Stimulated activated naive B cell treated with anti-CD40 and anti-IgM and Interleukin-4, amounts not matched to agents 10 μg/mL and 1 μg/mL and 100 μg/mL, for 72 hours (primary cell): ENCODE data around the gene RBM15B.

ENCODE experiments used
- ATAC-seq, 2 donors: fragments of 150-1000 bp; cut with Tn5 transposase; replicated peaks; 2 replicates each; pipeline ENCODE4 v1.10.0; 2021; ENCODE audit warnings: moderate library complexity in 1 of 2
- DNase-seq: peaks from one replicate; pipeline ENCODE4 v3.0.0; 2021
- H3K27ac Mint-ChIP-seq: one replicate; pipeline ENCODE4 v1.8.0; 2022; ENCODE audit warnings: mild to moderate bottlenecking, mixed read lengths
- H3K27me3 Mint-ChIP-seq, 2 donors: one replicate each; pipeline ENCODE4 v1.8.0; 2022; ENCODE audit warnings: mixed read lengths in 2 of 2
- H3K36me3 Mint-ChIP-seq, 2 donors: one replicate each; pipeline ENCODE4 v1.8.0; 2022; ENCODE audit warnings: mixed read lengths in 2 of 2, mild to moderate bottlenecking in 1 of 2
- H3K4me1 Mint-ChIP-seq, 2 donors: one replicate each; pipeline ENCODE4 v1.8.0; 2022; ENCODE audit warnings: mixed read lengths in 2 of 2, mild to moderate bottlenecking in 1 of 2
- H3K4me3 Mint-ChIP-seq, 2 donors: one replicate each; pipeline ENCODE4 v1.8.0; 2022; ENCODE audit warnings: mild to moderate bottlenecking in 2 of 2, mixed read lengths in 2 of 2, moderate library complexity in 1 of 2
- H3K9me3 Mint-ChIP-seq, 2 donors: one replicate each; pipeline ENCODE4 v1.8.0; 2022; ENCODE audit warnings: mixed read lengths in 2 of 2, mild to moderate bottlenecking in 1 of 2

Gene RBM15B

DNA sequence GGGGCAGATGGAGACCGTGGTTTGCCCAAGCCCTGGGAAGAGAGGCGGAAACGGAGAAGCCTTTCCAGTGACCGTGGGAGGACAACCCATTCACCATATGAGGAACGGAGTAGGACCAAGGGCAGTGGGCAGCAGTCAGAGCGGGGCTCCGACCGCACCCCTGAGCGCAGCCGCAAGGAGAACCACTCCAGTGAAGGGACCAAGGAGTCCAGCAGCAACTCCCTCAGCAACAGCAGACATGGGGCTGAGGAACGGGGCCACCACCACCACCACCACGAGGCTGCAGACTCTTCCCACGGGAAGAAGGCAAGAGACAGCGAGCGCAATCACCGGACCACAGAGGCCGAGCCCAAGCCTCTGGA is 2.0 kb downstream of the RBM15B start:
- DNase-seq (no peak), ATAC-seq (no peak)
- Mint-ChIP-seq H3K9me3 (no peaks in the 10 kb centered on the region), H3K27me3 (no peaks in the 10 kb centered on the region), H3K4me3 (peak overlapping the region; percentile 40 to 87), H3K4me1 (peaks cover 47 to 73% of the 10 kb centered on the region in 2 donors), H3K36me3 (peaks cover 33 to 59% of the 10 kb centered on the region in 2 donors), H3K27ac (peak overlapping the region; percentile 93)

DNA sequence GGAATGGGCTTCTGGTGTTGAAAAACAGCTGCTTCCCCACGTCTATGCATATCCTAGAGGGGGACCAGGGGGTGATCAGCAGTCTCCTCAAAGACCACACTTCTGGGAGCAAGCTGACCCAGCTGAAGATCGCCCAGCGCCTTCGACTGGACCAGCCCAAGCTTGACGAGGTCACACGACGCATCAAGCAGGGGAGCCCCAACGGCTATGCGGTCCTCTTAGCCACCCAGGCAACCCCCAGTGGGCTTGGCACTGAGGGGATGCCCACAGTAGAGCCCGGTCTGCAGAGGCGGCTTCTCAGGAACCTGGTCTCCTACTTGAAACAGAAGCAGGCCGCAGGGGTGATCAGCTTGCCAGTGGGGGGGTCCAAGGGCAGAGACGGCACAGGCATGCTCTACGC is 2.5 kb downstream of the RBM15B start:
- peaks cover 44 to 69% of the 10 kb centered on the region in 2 donors for H3K4me1 Mint-ChIP-seq
- peaks cover 32 to 56% of the 10 kb centered on the region in 2 donors for H3K36me3 Mint-ChIP-seq

DNA sequence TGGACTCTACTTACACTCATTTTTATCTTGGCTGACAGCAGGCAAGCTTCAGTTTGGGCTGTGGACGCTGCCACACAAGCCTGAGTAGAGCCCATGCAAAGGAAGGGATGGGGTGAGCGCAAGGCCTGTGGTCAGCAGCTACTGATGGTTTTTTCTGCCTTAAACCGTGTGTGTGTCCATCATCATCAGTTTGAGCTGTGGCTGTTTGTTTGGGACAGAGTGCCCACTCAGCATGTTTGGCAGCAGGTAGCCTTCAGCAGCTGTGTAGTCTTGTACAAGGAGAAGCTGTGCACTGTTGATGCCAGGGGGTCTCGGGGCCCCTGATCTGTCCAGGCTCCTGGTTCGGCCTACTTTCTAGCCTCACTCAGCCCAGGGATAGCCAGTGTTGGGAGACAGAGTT is 3.5 kb downstream of the RBM15B start:
- peak overlapping the region; percentile 89 for H3K27ac Mint-ChIP-seq

More for the DNA sequence above, 2.5 kb downstream of the RBM15B start:
- Mint-ChIP-seq H3K27ac (peak overlapping the region; percentile 93), H3K27me3 (no peaks in the 10 kb centered on the region), H3K9me3 (no peaks in the 10 kb centered on the region), H3K4me3 (peak overlapping the region in 1 of 2 donors; percentile 59)
- ATAC-seq (no peak), DNase-seq (no peak)

DNA sequence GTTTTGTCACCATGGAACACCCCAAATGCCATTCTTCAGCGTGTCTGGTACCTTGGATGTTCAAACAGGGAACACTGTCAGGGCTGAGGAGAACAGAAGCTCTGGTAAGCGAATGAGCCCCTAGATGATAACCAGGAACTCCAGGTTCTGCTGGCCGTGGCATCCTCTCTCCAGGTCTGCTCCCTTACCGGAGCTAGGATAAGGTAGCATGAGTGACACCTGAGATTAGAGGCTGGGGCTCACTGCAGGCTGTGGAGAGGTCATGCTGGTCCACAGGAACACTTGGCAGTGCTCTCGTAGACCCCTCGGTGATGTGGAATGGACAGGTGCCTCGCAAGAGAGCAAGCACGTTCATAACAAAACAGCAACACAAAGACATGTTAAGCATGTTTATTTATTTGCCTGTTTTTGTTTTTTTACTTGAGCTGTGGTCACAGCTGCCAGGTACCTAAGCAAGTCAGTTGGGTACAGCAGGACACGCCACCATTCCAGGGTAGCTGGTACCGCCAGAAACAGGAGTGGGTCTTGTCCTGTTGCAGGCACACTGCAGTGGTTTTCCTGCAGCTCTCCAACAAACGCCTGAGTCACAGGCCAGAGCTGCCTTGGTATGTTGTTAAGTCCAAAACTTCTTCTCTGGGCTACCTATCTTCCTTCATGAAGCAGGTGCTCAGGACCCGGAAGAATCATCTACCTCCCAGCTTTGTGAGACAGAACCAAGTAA is 4.6 kb downstream of the RBM15B start:
- DNase-seq (no peak), ATAC-seq (no peak)
- Mint-ChIP-seq H3K27me3 (no peaks in the 10 kb centered on the region), H3K4me1 (peaks cover 33 to 48% of the 10 kb centered on the region in 2 donors), H3K4me3 (no peak overlapping the region), H3K9me3 (no peaks in the 10 kb centered on the region), H3K27ac (peak overlapping the region; percentile 89), H3K36me3 (peaks cover 24 to 49% of the 10 kb centered on the region in 2 donors)

More for the DNA sequence above, 3.5 kb downstream of the RBM15B start:
- H3K4me3 Mint-ChIP-seq, result peak overlapping the region; percentile 37 to 46
- peaks cover 39 to 59% of the 10 kb centered on the region in 2 donors for H3K4me1 Mint-ChIP-seq
- peaks cover 26 to 46% of the 10 kb centered on the region in 2 donors for H3K36me3 Mint-ChIP-seq
- H3K27me3 Mint-ChIP-seq, result no peaks in the 10 kb centered on the region
- H3K9me3 Mint-ChIP-seq, result no peaks in the 10 kb centered on the region
- no peak for ATAC-seq
- DNase-seq, result no peak

DNA sequence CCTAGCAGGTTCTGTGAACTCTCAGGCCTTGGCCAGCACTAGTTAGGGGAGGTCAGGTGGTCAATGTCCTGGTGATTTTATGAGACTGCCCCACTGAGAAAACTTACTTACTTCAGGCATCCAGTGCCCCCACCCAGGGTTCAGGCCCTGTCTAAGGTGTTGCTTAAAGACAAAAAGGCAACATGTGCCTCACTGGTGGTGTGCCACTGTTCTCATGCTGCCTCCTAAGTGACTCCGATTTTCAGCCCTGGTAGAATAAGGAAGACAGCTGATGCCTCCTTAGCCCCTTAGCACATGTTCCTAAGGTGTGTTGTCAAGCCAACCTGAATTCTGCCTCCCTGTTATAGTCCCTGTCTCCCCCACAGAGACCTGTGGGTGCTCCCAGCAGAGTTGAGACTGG is 5.3 kb downstream of the RBM15B start:
- Mint-ChIP-seq H3K36me3 (peaks cover 24 to 48% of the 10 kb centered on the region in 2 donors), H3K4me1 (peaks cover 31 to 44% of the 10 kb centered on the region in 2 donors), H3K4me3 (no peak overlapping the region), H3K27ac (peak overlapping the region; percentile 87), H3K27me3 (no peaks in the 10 kb centered on the region), H3K9me3 (no peaks in the 10 kb centered on the region)
- DNase-seq (no peak), ATAC-seq (no peak)

DNA sequence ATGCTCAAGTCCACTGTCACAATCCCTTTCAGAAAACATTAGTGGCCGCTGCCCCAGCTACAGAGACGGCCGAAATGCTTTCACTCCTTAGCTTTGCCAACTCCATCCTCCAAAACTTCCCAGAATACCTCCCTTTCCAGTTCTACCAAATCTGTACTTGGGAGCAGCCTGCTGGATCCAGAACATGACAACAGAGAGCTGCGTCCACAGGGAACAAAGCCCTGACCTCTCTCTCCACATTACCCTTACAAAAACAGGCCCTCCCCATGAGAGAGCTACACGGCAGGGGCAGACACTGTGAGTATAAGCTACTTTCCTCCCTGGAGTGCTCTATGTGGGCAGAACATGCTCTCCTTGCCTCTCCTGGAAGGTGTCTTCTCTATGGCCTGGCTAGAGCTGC is 6.3 kb downstream of the RBM15B start:
- Mint-ChIP-seq H3K4me3 (no peak overlapping the region), H3K36me3 (peaks cover 22 to 57% of the 10 kb centered on the region in 2 donors), H3K27ac (peak overlapping the region; percentile 68), H3K4me1 (peaks cover 29 to 44% of the 10 kb centered on the region in 2 donors), H3K27me3 (no peaks in the 10 kb centered on the region), H3K9me3 (no peaks in the 10 kb centered on the region)
- ATAC-seq, result no peak
- no peak for DNase-seq

DNA sequence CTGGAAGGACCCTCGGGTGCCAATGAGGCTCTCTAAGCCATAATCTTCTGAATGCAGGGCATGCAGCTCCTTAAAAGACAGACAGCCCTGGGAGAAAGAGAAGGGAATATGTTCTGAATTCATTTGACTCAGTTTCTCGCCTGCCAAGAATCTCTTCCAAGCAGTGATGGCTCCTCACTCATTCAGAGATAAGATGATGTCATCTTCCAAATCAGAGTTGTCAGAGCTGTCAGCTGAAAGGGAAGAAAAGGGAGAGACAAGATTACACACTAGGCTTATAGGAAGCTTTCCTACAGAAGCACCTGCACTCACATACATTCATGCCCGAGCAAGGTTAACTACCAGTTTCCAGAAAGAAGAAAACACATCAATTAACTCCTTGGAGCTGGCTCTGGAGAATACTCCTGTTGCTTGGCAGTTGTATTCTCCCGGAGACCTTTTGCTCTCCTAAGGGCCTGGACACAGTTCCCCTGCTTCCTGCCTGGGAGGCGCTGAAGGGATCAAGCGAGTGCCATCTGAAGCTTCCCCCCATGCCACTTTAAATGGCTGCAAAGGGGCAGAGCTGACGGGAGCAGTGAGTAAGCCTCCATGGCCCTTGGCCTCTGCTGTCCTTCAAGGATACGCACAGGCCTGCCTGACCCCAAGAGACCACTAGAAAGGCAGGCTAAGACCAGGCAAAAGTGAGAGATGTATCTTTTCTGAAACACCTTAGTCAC is 7.7 kb downstream of the RBM15B start:
- ATAC-seq (no peak), DNase-seq (no peak)
- Mint-ChIP-seq H3K27me3 (no peaks in the 10 kb centered on the region), H3K4me1 (peaks cover 25 to 32% of the 10 kb centered on the region in 2 donors), H3K36me3 (peaks cover 24 to 57% of the 10 kb centered on the region in 2 donors), H3K4me3 (no peak overlapping the region), H3K27ac (no peak overlapping the region), H3K9me3 (no peaks in the 10 kb centered on the region)

DNA sequence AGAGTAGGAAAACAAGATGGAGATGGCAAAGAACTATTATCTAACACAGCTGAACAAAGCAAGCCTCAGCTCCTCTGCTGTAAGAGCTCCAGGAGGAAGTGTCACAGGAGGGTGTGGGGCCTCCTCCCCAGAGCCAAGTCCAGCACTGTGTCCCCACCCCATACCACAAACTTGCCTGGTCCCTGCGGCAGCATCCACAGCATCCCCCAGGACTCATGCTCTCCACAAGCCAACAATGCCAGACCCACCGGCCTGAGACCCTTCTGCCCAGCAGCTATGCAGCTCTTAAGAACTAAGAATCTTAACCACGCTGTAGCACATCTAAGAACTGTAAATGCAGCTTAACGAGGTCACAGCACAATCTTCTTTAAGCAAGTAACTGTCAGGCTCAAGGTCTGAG is 9.1 kb downstream of the RBM15B start:
- Mint-ChIP-seq H3K4me3 (no peak overlapping the region), H3K36me3 (peaks cover 16 to 47% of the 10 kb centered on the region in 2 donors)
- ATAC-seq, result no peak

DNA sequence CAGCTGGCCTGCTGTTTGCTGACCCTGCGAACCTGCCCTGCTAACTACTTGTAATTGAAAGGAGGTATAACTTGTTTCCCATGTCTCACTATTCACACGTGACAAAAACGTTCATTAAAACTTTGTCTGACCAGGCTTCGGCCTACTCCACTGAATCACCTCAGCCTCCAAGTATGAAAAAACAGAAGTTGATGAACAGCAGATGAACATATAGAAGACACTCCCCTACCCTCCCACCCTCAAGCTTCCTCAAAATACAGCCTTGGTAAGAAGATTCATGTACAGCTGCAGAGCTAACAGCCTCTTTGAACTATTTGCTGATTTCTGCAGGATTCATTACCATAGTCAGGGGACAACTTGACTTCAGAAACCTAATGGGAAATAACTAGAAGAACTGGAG is 10.7 kb downstream of the RBM15B start:
- ATAC-seq (no peak), DNase-seq (no peak)
- peaks cover 2 to 4% of the 10 kb centered on the region in 2 donors for H3K4me1 Mint-ChIP-seq
- H3K36me3 Mint-ChIP-seq, result peaks cover 19 to 44% of the 10 kb centered on the region in 2 donors
- no peaks in the 10 kb centered on the region for H3K27me3 Mint-ChIP-seq
- no peak overlapping the region for H3K4me3 Mint-ChIP-seq
- H3K27ac Mint-ChIP-seq, result no peak overlapping the region
- H3K9me3 Mint-ChIP-seq, result no peaks in the 10 kb centered on the region

More for the DNA sequence above, 9.1 kb downstream of the RBM15B start:
- DNase-seq, result no peak
- Mint-ChIP-seq H3K4me1 (peaks cover 11 to 18% of the 10 kb centered on the region in 2 donors), H3K27ac (peak overlapping the region; percentile 16), H3K27me3 (no peaks in the 10 kb centered on the region), H3K9me3 (no peaks in the 10 kb centered on the region)

DNA sequence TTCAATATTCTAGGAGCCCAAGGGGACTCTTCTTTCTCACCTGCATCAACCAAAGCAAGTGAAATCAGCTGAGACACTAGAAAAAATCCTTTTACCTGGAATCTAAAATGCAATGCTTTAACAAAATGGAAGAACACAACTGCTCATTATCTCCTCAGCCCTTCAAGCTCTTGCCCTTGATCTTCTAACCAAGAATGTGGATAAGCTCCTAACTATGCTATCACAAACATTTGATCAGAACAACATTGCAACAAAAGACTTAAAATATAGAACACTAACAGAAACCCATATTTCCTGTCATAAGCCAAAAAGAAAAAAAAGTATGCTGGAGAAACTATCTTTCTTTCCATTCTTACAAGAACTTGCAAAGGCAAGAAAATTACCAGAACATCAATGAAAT is 12.6 kb downstream of the RBM15B start:
- no peak for ATAC-seq
- Mint-ChIP-seq H3K9me3 (no peaks in the 10 kb centered on the region), H3K4me1 (peaks cover 1 to 6% of the 10 kb centered on the region in 2 donors), H3K36me3 (peaks cover 20 to 44% of the 10 kb centered on the region in 2 donors), H3K4me3 (no peak overlapping the region), H3K27me3 (no peaks in the 10 kb centered on the region), H3K27ac (peak overlapping the region; percentile 62)
- no peak for DNase-seq

DNA sequence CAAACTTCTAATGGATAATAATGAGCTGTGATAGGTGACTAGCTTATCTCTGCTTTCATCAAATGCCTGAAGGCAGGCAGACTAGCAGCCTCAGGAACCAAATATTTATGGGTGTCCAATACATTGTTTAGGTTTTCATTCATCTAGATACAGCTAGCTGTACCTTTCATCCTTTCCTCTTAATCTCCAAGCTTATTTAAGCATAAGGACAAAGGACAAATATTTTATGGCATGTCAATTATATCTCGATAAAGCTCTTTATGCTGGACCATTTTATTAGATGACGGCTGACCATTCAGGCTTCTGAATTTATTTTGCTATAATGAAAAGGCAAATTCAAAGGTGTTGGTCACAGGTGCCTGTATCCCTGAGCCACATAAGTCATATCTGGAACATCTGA is 16.9 kb downstream of the RBM15B start:
- no peaks in the 10 kb centered on the region for H3K9me3 Mint-ChIP-seq
- DNase-seq (no peak), ATAC-seq (no peak)
- H3K4me3 Mint-ChIP-seq, result no peak overlapping the region
- no peaks in the 10 kb centered on the region for H3K27me3 Mint-ChIP-seq
- peaks cover 5 to 6% of the 10 kb centered on the region in 2 donors for H3K4me1 Mint-ChIP-seq
- peaks cover 25 to 50% of the 10 kb centered on the region in 2 donors for H3K36me3 Mint-ChIP-seq
- peak overlapping the region; percentile 22 for H3K27ac Mint-ChIP-seq

DNA sequence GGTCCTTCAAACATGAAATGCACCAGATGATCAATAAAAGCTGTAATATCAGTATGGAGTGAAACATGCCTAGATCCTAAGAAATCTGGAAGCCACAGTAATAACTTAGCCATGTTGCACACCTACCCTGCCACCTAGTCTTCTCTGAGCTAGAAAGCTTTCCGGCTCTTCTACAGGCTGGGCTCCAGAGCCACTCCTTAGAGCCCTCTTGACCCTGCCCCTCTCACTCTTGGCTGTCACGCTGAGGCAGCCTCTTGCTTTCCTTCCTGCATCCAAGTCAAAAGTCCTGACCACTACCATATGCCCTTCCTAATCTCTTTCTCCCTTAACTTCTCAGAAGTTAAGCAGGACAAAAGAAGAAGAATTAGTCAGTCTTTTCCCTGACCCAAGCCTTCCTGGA is 17.7 kb downstream of the RBM15B start:
- Mint-ChIP-seq H3K36me3 (peaks cover 24 to 49% of the 10 kb centered on the region in 2 donors), H3K9me3 (no peaks in the 10 kb centered on the region), H3K27me3 (no peaks in the 10 kb centered on the region), H3K4me3 (no peak overlapping the region), H3K4me1 (peaks cover 2 to 6% of the 10 kb centered on the region in 2 donors), H3K27ac (no peak overlapping the region)
- ATAC-seq (no peak), DNase-seq (no peak)

DNA sequence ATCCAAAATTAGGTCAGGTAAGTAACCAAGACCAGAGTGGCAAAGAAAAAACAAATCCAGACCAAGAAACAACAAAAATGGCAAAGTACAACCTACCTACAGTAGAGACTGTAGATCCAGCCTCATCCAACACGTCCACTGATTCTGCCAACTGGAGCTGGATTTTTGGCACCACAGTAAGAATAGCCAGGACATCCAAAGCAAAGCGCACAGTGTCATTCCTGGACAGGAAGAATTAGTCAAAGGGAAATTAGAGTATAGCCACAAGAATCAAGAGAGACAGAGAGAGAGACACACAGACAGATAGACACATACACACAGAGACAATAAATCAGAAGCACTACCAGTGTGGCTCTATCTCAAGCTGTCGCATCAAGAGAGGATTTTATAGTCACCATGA is 31.1 kb downstream of the RBM15B start:
- Mint-ChIP-seq H3K27ac (peak overlapping the region; percentile 3), H3K4me3 (no peak overlapping the region), H3K9me3 (no peaks in the 10 kb centered on the region), H3K4me1 (peaks cover 0 to 2% of the 10 kb centered on the region in 2 donors), H3K36me3 (peaks cover 33 to 39% of the 10 kb centered on the region in 2 donors), H3K27me3 (no peaks in the 10 kb centered on the region)
- no peak for DNase-seq
- no peak for ATAC-seq

DNA sequence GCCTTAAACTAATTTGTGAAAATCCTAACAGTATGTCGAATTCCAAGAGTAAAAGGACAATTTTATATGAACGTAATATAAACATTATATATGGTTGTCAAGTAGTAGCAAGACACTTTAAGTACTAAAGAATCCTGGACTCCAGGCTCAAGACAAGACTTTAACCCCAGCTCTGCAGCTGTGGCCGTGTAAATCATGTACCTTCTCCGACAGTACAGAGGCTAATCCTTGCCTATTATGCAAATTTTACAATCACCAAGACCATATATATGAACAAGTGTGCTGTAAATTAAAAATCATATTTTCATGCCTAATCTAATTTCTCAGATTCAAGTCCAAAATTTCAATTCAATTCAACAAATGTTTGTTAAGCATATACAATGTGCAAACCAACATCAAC is 35.8 kb downstream of the RBM15B start:
- no peak for DNase-seq
- H3K36me3 Mint-ChIP-seq, result peaks cover 34% of the 10 kb centered on the region in 2 donors
- no peak overlapping the region for H3K27ac Mint-ChIP-seq
- ATAC-seq, result no peak
- no peaks in the 10 kb centered on the region for H3K9me3 Mint-ChIP-seq
- no peaks in the 10 kb centered on the region for H3K27me3 Mint-ChIP-seq
- no peaks in the 10 kb centered on the region for H3K4me1 Mint-ChIP-seq
- H3K4me3 Mint-ChIP-seq, result no peak overlapping the region

DNA sequence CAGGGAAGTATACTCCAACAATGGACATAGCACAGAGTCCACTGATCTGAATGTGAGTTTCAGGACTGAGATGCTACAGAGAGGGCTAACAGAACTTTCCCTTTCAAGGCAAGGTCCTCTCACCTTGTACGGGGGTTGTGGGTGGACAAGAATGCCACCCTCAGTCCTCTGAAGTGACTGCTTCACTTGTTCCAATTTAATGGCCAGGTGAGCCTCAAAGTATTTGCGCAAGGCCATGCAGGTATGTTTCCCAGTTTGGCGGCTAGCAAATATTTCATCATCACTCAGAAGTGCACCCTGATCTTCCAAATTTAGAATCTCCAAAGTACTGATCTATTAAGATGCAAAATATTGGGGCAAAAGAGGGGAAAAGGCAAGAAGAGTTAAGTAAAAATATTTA is 38.1 kb downstream of the RBM15B start:
- Mint-ChIP-seq H3K9me3 (no peaks in the 10 kb centered on the region), H3K4me1 (no peaks in the 10 kb centered on the region), H3K4me3 (no peak overlapping the region), H3K27me3 (no peaks in the 10 kb centered on the region), H3K27ac (no peak overlapping the region), H3K36me3 (peaks cover 30 to 31% of the 10 kb centered on the region in 2 donors)
- DNase-seq (no peak), ATAC-seq (no peak)
